CD4-positive, CD25-positive, alpha-beta regulatory T cell (primary cell): ENCODE data around the gene GZMH. TPM values are rescaled to one million over a fixed set of nuclear protein-coding genes. Genes with fewer than 3 reads are reported as not detected.
A peak's percentile ranks its signal among the peaks of the same experiment; 100 is the strongest.
"Not testable (repeated sequence)": the region's sequence is repeated elsewhere in the genome, so short reads cannot be mapped to it uniquely, and the experiment has no call there.

Experiments used
- ATAC-seq, 2 donors: fragments of 150-1000 bp; cut with Tn5 transposase; one replicate each; pipeline ENCODE4 v1.10.0; 2021; ENCODE audit warnings: low read depth in 2 of 2, moderate number of reproducible peaks in 2 of 2, moderate library complexity in 1 of 2
- DNase-seq, 3 donors: peaks; one replicate each; pipeline versions ENCODE4 v3.0.0 to v3.0.0-alpha.2; 2012 to 2022; ENCODE audit warnings: mixed read lengths in 1 of 3
- H3K27ac ChIP-seq: one replicate; pipeline ENCODE4 v1.7.0; 2013; ENCODE audit warnings: mild to moderate bottlenecking, low read length; ENCODE audit not compliant: insufficient read depth, poor library complexity, severe bottlenecking
- H3K27me3 ChIP-seq: one replicate; pipeline ENCODE4 v1.7.0; 2013; ENCODE audit warnings: low read length; ENCODE audit not compliant: control insufficient read depth, insufficient read depth
- H3K36me3 ChIP-seq: one replicate; pipeline ENCODE4 v1.7.0; 2013; ENCODE audit warnings: mild to moderate bottlenecking, low read length, moderate library complexity; ENCODE audit not compliant: control insufficient read depth, insufficient read depth
- H3K4me1 ChIP-seq: 2 replicates; pipeline ENCODE4 v1.7.0; 2013; ENCODE audit warnings: mild to moderate bottlenecking, low read length; ENCODE audit not compliant: insufficient read depth, control insufficient read depth, poor library complexity, severe bottlenecking
- H3K4me3 ChIP-seq: one replicate; pipeline ENCODE4 v1.7.0; 2013; ENCODE audit warnings: low read depth, mild to moderate bottlenecking, low read length, moderate library complexity
- H3K9me3 ChIP-seq, 2 experiments: 1 replicate in 1 of 2; 2 replicates in 1 of 2; pipeline ENCODE4 v1.7.0; 2013; ENCODE audit warnings: low read length in 2 of 2, mild to moderate bottlenecking in 1 of 2, moderate library complexity in 1 of 2; ENCODE audit not compliant: control insufficient read depth in 2 of 2
- H3K27ac Mint-ChIP-seq, 3 donors: one replicate each; pipeline ENCODE4 v1.8.0; 2020 to 2022; ENCODE audit warnings: mild to moderate bottlenecking in 3 of 3, mixed read lengths in 3 of 3, moderate library complexity in 2 of 3
- H3K27me3 Mint-ChIP-seq: one replicate; pipeline ENCODE4 v1.8.0; 2022; ENCODE audit warnings: mild to moderate bottlenecking, mixed read lengths
- H3K36me3 Mint-ChIP-seq: one replicate; pipeline ENCODE4 v1.8.0; 2020; ENCODE audit warnings: mixed read lengths
- H3K4me1 Mint-ChIP-seq, 4 donors: one replicate each; pipeline ENCODE4 v1.8.0; 2020 to 2022; ENCODE audit warnings: mixed read lengths in 4 of 4, mild to moderate bottlenecking in 1 of 4
- H3K4me3 Mint-ChIP-seq, 4 donors: one replicate each; pipeline ENCODE4 v1.8.0; 2020 to 2022; ENCODE audit warnings: mild to moderate bottlenecking in 4 of 4, mixed read lengths in 4 of 4, moderate library complexity in 3 of 4
- H3K9me3 Mint-ChIP-seq, 7 donors: one replicate each; pipeline ENCODE4 v1.8.0; 2020 to 2022; ENCODE audit warnings: mixed read lengths in 7 of 7, mild to moderate bottlenecking in 3 of 7, moderate library complexity in 2 of 7
- polyA plus RNA-seq, 4 donors: library from polyadenylated mRNA; unstranded; fragments of 300-500 nt; fragmentation: Illumina TruSeq; gene quantifications; one replicate each; pipeline ENCODE4 v1.2.3, GENCODE V29; 2021
- total RNA-seq: library from RNA; stranded (reverse); gene quantifications from one replicate; pipeline ENCODE4 v1.2.3, GENCODE V29; 2022

The GZMH gene, protein sequence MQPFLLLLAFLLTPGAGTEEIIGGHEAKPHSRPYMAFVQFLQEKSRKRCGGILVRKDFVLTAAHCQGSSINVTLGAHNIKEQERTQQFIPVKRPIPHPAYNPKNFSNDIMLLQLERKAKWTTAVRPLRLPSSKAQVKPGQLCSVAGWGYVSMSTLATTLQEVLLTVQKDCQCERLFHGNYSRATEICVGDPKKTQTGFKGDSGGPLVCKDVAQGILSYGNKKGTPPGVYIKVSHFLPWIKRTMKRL
- total RNA-seq (0.86 TPM), polyA plus RNA-seq (under 1 TPM; 0.38 to 0.60 (median 0.55) TPM)

DNA sequence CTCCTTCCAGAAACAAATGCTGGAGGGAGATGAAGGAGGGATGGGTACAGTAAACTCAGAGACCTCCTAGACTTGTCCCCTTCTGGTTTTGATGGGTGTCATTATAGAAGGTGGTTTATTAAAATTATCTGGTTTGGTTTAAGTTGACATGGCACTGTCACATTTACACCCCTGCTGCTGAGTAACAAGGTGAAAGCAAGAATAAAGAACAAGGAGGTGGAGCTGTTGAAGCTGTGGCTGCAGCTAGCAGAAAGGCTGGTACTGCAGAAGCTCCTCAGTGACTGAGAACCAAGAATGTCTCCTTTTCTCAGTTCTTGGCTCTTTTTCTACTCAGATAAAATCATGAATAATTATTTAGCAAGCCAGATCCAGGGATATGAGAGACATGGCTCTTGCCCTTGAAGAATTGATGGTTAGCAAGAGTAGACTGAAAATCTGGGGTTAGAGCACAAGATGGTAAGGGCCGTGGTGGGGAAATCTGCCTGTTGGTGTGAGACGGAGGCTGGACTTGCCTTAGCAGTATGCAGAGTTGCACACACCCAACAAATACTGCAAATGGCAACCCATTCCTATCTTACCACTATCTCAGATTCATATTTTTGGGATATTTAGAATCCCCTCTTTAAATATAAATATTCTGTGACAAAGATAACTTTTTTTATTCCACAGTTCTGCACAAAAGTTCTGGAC lies at the start of gene GZMH:
Gene GZMH, minus strand, starts transcription at position 31 of the 690 bp plus-strand sequence. CDS start 72 bp downstream, outside the sequence.
- peak within 1 kb of the TSS in 1 of 3 donors; percentile 67 for H3K27ac Mint-ChIP-seq
- H3K9me3 Mint-ChIP-seq: peaks cover 0 to 2% (median 0%) of the 10 kb centered on the region in 7 donors
- no peaks in the 10 kb centered on the region for H3K36me3 Mint-ChIP-seq
- peaks cover 15% of the 10 kb centered on the region for H3K27me3 Mint-ChIP-seq
- H3K9me3 ChIP-seq: no peaks in the 10 kb centered on the region
- H3K27ac ChIP-seq: no peak within 1 kb of the TSS
- H3K4me3 Mint-ChIP-seq: no peak within 1 kb of the TSS
- no peaks in the 10 kb centered on the region for H3K4me1 ChIP-seq
- H3K27me3 ChIP-seq: peaks cover 4% of the 10 kb centered on the region
- no peak within 1 kb of the TSS for H3K4me3 ChIP-seq
- ATAC-seq: no peak
- peaks cover 0 to 8% (median 3%) of the 10 kb centered on the region in 4 donors for H3K4me1 Mint-ChIP-seq
- no peaks in the 10 kb centered on the region for H3K36me3 ChIP-seq
- DNase-seq: no peak

DNA sequence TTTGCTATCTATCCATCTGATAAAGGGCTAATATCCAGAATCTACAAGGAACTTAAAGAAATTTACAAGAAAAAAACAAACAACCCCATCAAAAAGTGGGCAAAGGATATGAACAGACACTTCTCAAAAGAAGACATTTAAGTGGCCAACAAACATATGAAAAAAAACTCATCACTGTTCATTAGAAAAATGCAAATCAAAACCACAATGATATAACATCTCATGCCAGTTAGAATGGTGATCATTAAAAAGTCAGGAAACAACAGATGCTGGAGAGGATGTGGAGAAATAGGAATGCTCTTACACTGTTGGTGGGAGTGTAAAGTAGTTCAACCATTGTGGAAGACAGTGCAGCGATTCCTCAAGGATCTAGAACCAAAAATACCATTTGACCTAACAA lies 38.9 kb upstream of the GZMH start:
- DNase-seq, ATAC-seq, H3K27ac ChIP-seq, H3K4me1 Mint-ChIP-seq, H3K36me3 Mint-ChIP-seq, H3K27me3 ChIP-seq, H3K36me3 ChIP-seq, H3K4me3 ChIP-seq, H3K9me3 ChIP-seq, H3K27ac Mint-ChIP-seq, H3K4me1 ChIP-seq, H3K4me3 Mint-ChIP-seq: not testable (repeated sequence)
- Mint-ChIP-seq H3K9me3 (peaks cover 5 to 15% (median 11%) of the 10 kb centered on the region in 7 donors), H3K27me3 (peaks cover 66% of the 10 kb centered on the region)

DNA sequence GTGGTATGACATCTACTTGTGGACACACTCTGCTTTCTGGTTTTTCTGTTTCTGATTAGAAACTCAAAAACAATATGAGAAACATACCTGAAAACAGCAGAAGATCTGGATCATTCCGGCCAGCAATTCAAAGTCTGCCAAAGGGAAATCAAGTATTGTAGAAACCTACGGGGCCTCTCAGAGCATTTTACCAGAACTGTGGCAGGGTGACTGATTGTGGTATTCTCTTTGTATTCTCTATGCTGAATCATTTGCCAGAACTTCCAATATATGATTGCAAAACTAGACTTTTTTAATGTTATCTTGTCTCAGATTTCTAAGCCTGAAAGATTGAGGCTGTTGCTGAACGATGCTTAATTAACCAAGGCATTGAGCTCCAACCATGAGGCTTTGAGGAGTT lies 30.4 kb upstream of the GZMH start:
- H3K4me3 ChIP-seq: no peak overlapping the region
- H3K27me3 ChIP-seq: peaks cover under 1% of the 10 kb centered on the region
- H3K27ac ChIP-seq: no peak overlapping the region
- no peaks in the 10 kb centered on the region for H3K4me1 ChIP-seq
- H3K36me3 Mint-ChIP-seq: no peaks in the 10 kb centered on the region
- H3K27me3 Mint-ChIP-seq: no peaks in the 10 kb centered on the region
- H3K9me3 Mint-ChIP-seq: peaks cover 0 to 3% (median 0%) of the 10 kb centered on the region in 7 donors
- ATAC-seq (no peak), DNase-seq (no peak)
- H3K36me3 ChIP-seq: no peaks in the 10 kb centered on the region
- no peaks in the 10 kb centered on the region for H3K9me3 ChIP-seq
- peaks cover 0 to 4% (median under 1%) of the 10 kb centered on the region in 4 donors for H3K4me1 Mint-ChIP-seq
- H3K27ac Mint-ChIP-seq: no peak overlapping the region
- H3K4me3 Mint-ChIP-seq: no peak overlapping the region

DNA sequence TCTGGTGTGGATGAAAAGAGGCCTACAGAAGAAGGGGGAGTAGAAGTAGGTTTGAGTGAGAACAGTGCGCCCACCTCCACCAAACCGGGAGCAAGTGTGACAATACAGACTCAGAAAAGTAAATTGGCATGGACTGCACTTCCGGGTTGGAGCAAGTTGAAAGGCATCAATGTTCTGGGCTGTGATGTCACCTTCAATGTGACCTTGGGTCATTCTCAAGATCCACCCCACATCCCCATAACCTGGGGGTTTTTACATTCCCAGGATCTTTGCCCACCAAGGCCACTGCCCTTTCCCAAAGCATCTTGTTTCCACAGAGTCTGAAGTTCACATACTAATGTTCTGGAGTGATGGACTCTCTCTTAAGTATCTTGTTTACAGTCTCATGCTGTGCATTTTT lies 29.8 kb upstream of the GZMH start:
- DNase-seq (no peak), ATAC-seq (no peak)
- Histone ChIP-seq H3K4me3 (no peak overlapping the region), H3K36me3 (no peaks in the 10 kb centered on the region), H3K27ac (no peak overlapping the region), H3K27me3 (no peaks in the 10 kb centered on the region), H3K4me1 (no peaks in the 10 kb centered on the region), H3K9me3 (no peaks in the 10 kb centered on the region)
- no peaks in the 10 kb centered on the region for H3K27me3 Mint-ChIP-seq
- H3K4me3 Mint-ChIP-seq: no peak overlapping the region
- no peak overlapping the region for H3K27ac Mint-ChIP-seq
- H3K4me1 Mint-ChIP-seq: peaks cover 0 to 4% (median under 1%) of the 10 kb centered on the region in 4 donors
- peaks cover 0 to 3% (median 0%) of the 10 kb centered on the region in 7 donors for H3K9me3 Mint-ChIP-seq
- no peaks in the 10 kb centered on the region for H3K36me3 Mint-ChIP-seq

DNA sequence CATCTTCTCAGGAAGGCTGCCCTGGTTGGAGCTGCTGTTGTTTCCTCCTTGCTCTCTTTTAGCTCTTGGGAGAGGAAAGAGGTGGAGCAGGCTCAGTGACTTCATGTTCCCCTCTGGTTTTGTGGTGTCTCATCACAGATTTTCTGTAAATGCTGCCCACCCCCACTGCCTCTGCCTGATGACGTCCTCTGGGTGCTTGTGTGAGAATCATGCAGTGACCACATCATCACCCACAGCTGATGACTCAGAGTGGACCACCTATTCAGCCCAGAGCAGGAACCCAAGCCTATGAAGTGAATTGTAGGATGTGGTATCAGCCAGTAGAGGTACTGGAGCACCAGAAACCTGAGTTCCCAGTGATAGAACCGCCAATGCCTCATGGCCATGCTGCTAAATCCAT lies 24.7 kb upstream of the GZMH start, which contains the start of gene GZMB:
Gene GZMB, minus strand, starts transcription at position 33 of the 400 bp plus-strand sequence. Its CDS starts 30 bp downstream, at position 3.
- peaks cover 17% of the 10 kb centered on the region for H3K27me3 Mint-ChIP-seq
- H3K27me3 ChIP-seq: no peaks in the 10 kb centered on the region
- peak within 1 kb of the TSS in 2 of 3 donors; percentile 40 to 43 for H3K27ac Mint-ChIP-seq
- H3K9me3 ChIP-seq: no peaks in the 10 kb centered on the region
- no peaks in the 10 kb centered on the region for H3K9me3 Mint-ChIP-seq
- H3K4me3 ChIP-seq: no peak within 1 kb of the TSS
- H3K4me3 Mint-ChIP-seq: no peak within 1 kb of the TSS
- H3K4me1 ChIP-seq: no peaks in the 10 kb centered on the region
- DNase-seq (no peak), ATAC-seq (peak; percentile 60 to 70)
- peaks cover 0 to 2% (median 0%) of the 10 kb centered on the region in 4 donors for H3K4me1 Mint-ChIP-seq
- no peaks in the 10 kb centered on the region for H3K36me3 ChIP-seq
- no peaks in the 10 kb centered on the region for H3K36me3 Mint-ChIP-seq
- no peak within 1 kb of the TSS for H3K27ac ChIP-seq

DNA sequence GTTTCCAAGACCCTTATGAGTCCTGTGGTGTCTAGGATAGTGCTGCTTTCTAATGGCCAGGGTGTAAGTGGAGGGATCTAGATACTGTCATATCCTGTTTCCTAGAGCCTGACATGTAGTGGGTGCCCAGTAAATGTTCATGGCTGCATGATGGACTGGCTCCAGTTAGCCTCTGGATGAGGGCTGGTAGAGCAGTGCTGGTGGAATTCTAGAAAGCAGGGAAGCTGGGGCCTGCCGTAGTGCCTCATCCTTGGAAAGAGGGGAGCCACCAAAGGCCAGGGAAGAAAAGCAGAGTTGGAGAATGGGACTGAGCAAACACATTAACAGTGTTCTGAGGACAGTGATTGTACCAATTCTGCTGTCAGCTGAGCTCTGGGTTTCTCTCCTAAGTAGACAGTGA lies 23.9 kb upstream of the GZMH start:
- H3K36me3 Mint-ChIP-seq: no peaks in the 10 kb centered on the region

DNA sequence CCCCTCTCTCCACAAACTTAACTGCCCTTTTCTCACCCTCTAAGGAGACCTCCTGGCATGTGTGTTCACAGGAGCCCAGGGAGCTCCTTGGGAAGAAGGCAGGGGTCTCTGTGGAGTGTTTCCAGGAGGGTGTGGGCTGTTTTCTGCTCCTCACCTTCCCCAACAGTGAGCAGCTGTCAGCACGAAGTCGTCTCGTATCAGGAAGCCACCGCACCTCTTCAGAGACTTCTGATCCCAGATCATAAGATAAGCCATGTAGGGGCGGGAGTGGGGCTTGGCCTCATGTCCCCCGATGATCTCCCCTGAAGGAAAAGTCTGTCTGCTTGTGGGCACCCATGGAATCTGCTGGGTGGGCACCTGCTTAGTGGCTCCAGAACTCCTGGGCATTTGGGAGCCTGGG lies 23.3 kb upstream of the GZMH start:
- peaks cover under 1% of the 10 kb centered on the region for H3K27me3 ChIP-seq
- no peak overlapping the region for H3K4me3 ChIP-seq
- DNase-seq (no peak), ATAC-seq (no peak)
- H3K36me3 Mint-ChIP-seq: no peaks in the 10 kb centered on the region
- no peak overlapping the region for H3K27ac Mint-ChIP-seq
- peaks cover 17% of the 10 kb centered on the region for H3K27me3 Mint-ChIP-seq
- no peaks in the 10 kb centered on the region for H3K36me3 ChIP-seq
- H3K9me3 ChIP-seq: no peaks in the 10 kb centered on the region
- H3K4me1 Mint-ChIP-seq: peaks cover 0 to 2% (median 0%) of the 10 kb centered on the region in 4 donors
- no peaks in the 10 kb centered on the region for H3K4me1 ChIP-seq
- no peak overlapping the region for H3K4me3 Mint-ChIP-seq
- H3K27ac ChIP-seq: no peak overlapping the region
- H3K9me3 Mint-ChIP-seq: no peaks in the 10 kb centered on the region

More for the DNA sequence above, 23.9 kb upstream of the GZMH start:
- no peak overlapping the region for H3K4me3 Mint-ChIP-seq
- no peak overlapping the region for H3K27ac Mint-ChIP-seq
- Histone ChIP-seq H3K9me3 (no peaks in the 10 kb centered on the region), H3K4me3 (no peak overlapping the region), H3K27ac (no peak overlapping the region), H3K27me3 (no peaks in the 10 kb centered on the region), H3K4me1 (no peaks in the 10 kb centered on the region), H3K36me3 (no peaks in the 10 kb centered on the region)
- DNase-seq (no peak), ATAC-seq (no peak)
- H3K9me3 Mint-ChIP-seq: no peaks in the 10 kb centered on the region
- H3K27me3 Mint-ChIP-seq: peaks cover 17% of the 10 kb centered on the region
- peaks cover 0 to 2% (median 0%) of the 10 kb centered on the region in 4 donors for H3K4me1 Mint-ChIP-seq
